COR-L47 (cell line): ENCODE results near the gene CEP112.
"Not testable (repeated sequence)": the region's sequence is repeated elsewhere in the genome, so short reads cannot be mapped to it uniquely, and the experiment has no call there.

Source experiments
- DNase-seq: peaks from one replicate; lab custom pipeline; 2025; lab: John Stamatoyannopoulos, UW

The CEP112 gene

GRCh38 chr17:66150708-66151107 lies 41.2 kb downstream of the CEP112 start:
- no peak for DNase-seq

GRCh38 chr17:66149562-66149961 lies 42.4 kb downstream of the CEP112 start:
- no peak for DNase-seq

- no peak for DNase-seq
Measured at GRCh38 chr17:66146394-66146793, 45.5 kb downstream of the CEP112 start.

GRCh38 chr17:66143657-66144282 lies 48.2 kb downstream of the CEP112 start:
- DNase-seq, result no peak

GRCh38 chr17:66142428-66142827 lies 49.5 kb downstream of the CEP112 start:
- no peak for DNase-seq

- no peak for DNase-seq
Measured at GRCh38 chr17:66138120-66138519, 53.8 kb downstream of the CEP112 start.

GRCh38 chr17:66135896-66136295 lies 56.0 kb downstream of the CEP112 start:
- no peak for DNase-seq

GRCh38 chr17:66135219-66135618 lies 56.7 kb downstream of the CEP112 start:
- DNase-seq, result no peak

GRCh38 chr17:66129759-66130158 lies 62.2 kb downstream of the CEP112 start:
- no peak for DNase-seq

- no peak for DNase-seq
Measured at GRCh38 chr17:66126231-66126630, 65.7 kb downstream of the CEP112 start.

GRCh38 chr17:66123163-66123562 lies 68.8 kb downstream of the CEP112 start:
- no peak for DNase-seq

- DNase-seq, result no peak
Measured at GRCh38 chr17:66115246-66115645, 76.7 kb downstream of the CEP112 start.

GRCh38 chr17:66114609-66115008 lies 77.3 kb downstream of the CEP112 start:
- DNase-seq, result no peak

GRCh38 chr17:66107731-66108130 lies 84.2 kb downstream of the CEP112 start:
- DNase-seq, result no peak

- no peak for DNase-seq
Measured at GRCh38 chr17:66098040-66098439, 93.9 kb downstream of the CEP112 start.

GRCh38 chr17:66094727-66095126 lies 97.2 kb downstream of the CEP112 start:
- DNase-seq, result no peak

- no peak for DNase-seq
Measured at GRCh38 chr17:66091445-66092080, 100.4 kb downstream of the CEP112 start.

- no peak for DNase-seq
Measured at GRCh38 chr17:66089764-66090163, 102.2 kb downstream of the CEP112 start.

GRCh38 chr17:66088173-66088572 lies 103.8 kb downstream of the CEP112 start:
- DNase-seq, result no peak

GRCh38 chr17:66087073-66087472 lies 104.9 kb downstream of the CEP112 start:
- DNase-seq, result no peak

GRCh38 chr17:66085221-66085620 lies 106.7 kb downstream of the CEP112 start:
- no peak for DNase-seq

- not testable (repeated sequence) for DNase-seq
Measured at GRCh38 chr17:66080670-66081069, 111.3 kb downstream of the CEP112 start.

GRCh38 chr17:66076546-66077190 lies 115.3 kb downstream of the CEP112 start:
- no peak for DNase-seq
